NB4 (cell line): ENCODE data around the gene MAGI1.

Source experiments
- CTCF ChIP-seq: IDR thresholded peaks from one replicate; pipeline ENCODE4 v1.5.1; 2012; ENCODE audit warnings: low read depth, low read length
- POLR2A ChIP-seq: IDR thresholded peaks from 2 replicates; pipeline ENCODE4 v1.6.1; 2011; ENCODE audit warnings: mild to moderate bottlenecking; ENCODE audit not compliant: insufficient read length; ENCODE audit errors: extremely low read depth

GRCh38 chr3:65564483-65564882 lies 474.2 kb downstream of the MAGI1 start:
- TF ChIP-seq POLR2A: no peak
- TF ChIP-seq CTCF: no peak
